ENCODE results near the gene DNPEP. TPM values are rescaled to one million over a fixed set of nuclear protein-coding genes. Genes with fewer than 3 reads are reported as not detected.
A peak's percentile ranks its signal among the peaks of the same experiment; 100 is the strongest.

Gene DNPEP
- total RNA-seq, 6 experiments from 2014 or later = 37.1 to 60.2 (median 47.0) TPM

DNA sequence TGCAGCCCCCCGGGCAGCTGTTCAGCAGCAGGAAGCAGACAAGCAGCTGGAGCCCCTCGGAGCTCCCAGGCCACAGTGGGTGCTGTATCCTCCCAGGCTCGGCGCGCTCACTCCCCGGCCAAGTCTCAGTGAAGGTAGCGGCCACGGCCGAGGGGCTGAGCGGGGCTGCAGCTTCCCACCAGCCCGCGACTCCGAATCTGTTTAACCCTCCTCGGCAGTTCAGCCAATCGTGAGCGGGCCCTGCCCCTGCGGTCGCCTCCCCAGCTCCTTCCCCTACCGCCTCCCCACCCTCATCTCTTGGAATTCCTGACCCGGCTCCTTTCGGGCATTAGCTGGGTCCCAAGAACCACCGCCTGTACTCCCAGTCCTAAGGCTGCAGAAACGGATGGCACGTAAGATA, 55.2 kb downstream of the DNPEP start, which contains the start of gene RESP18:
Gene RESP18, minus strand, starts transcription at position 203 of the 400 bp plus-strand sequence.
- H3K9me3 ChIP-seq = no peaks in the 10 kb centered on the region
- intact Hi-C loops (cut with DNase I) = no loop called here
- TF ChIP-seq, protein P1, sequence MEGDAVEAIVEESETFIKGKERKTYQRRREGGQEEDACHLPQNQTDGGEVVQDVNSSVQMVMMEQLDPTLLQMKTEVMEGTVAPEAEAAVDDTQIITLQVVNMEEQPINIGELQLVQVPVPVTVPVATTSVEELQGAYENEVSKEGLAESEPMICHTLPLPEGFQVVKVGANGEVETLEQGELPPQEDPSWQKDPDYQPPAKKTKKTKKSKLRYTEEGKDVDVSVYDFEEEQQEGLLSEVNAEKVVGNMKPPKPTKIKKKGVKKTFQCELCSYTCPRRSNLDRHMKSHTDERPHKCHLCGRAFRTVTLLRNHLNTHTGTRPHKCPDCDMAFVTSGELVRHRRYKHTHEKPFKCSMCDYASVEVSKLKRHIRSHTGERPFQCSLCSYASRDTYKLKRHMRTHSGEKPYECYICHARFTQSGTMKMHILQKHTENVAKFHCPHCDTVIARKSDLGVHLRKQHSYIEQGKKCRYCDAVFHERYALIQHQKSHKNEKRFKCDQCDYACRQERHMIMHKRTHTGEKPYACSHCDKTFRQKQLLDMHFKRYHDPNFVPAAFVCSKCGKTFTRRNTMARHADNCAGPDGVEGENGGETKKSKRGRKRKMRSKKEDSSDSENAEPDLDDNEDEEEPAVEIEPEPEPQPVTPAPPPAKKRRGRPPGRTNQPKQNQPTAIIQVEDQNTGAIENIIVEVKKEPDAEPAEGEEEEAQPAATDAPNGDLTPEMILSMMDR (IDR thresholded peaks at IDR 0.05) = no peak
- TF ChIP-seq POLR2A (IDR thresholded peaks at IDR 0.05) = no peak
- no peak for DNase-seq
- no peak within 1 kb of the TSS for H3K27ac ChIP-seq
- H3K36me3 ChIP-seq = no peaks in the 10 kb centered on the region
- peaks cover 5 to 9% of the 10 kb centered on the region in 2 donors for H3K27me3 ChIP-seq
- H3K4me1 ChIP-seq = no peaks in the 10 kb centered on the region
- ATAC-seq = no peak
- 10% methylated on average over 13 of the region's 24 CpGs for WGBS (ENCODE audit: insufficient coverage, low coverage, low lambda C conversion rate, missing lambda C conversion rate)
- no peak within 1 kb of the TSS for H3K4me3 ChIP-seq

DNA sequence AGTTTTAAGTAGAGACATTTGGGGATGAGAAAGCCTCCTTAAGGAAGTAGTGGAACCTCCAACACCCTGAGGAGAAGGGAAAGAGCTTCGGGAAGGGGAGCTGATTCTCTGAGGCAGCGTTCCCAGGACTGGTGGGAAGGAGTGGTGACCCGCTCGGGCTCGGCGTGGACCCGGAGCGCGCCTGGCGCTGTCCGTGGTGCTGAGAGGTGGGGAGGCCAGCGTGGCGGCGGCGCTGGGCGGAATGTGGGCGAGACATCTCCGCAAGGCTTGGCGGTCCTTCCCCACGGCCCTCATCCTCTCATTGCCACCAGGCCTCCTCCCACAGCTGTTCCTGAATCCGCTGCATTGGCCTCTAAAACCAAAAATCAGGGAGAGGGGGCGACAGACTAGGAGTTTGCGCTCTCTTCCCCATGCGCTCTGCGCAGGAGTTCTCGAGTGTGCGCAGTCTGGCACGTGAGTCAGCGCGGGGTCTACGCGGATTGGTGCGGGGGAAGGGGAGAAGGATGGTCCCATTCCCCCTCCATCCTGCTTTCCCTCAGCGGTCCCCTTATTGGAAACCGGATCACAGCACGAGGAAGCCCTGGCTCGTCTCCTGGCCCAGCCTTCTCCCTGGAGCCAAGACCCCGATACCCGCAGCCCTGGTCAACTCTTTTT, 56.0 kb downstream of the DNPEP start:
- H3K27ac ChIP-seq = no peak overlapping the region
- H3K4me3 ChIP-seq = no peak overlapping the region
- 7% methylated on average over 16 of the region's 39 CpGs for WGBS (ENCODE audit: insufficient coverage, low coverage, low lambda C conversion rate, missing lambda C conversion rate)
- no peaks in the 10 kb centered on the region for H3K4me1 ChIP-seq
- no peaks in the 10 kb centered on the region for H3K9me3 ChIP-seq
- ATAC-seq = peak; percentile 53 to 67 (median 61)
- intact Hi-C loops (cut with DNase I) = no loop called here
- TF ChIP-seq, protein P1 (IDR thresholded peaks at IDR 0.05) = no peak
- no peak for TF ChIP-seq POLR2A (IDR thresholded peaks at IDR 0.05)
- peaks cover 5 to 9% of the 10 kb centered on the region in 2 donors for H3K27me3 ChIP-seq
- peak in 1 of 3 donors; percentile 35 for DNase-seq
- H3K36me3 ChIP-seq = no peaks in the 10 kb centered on the region

DNA sequence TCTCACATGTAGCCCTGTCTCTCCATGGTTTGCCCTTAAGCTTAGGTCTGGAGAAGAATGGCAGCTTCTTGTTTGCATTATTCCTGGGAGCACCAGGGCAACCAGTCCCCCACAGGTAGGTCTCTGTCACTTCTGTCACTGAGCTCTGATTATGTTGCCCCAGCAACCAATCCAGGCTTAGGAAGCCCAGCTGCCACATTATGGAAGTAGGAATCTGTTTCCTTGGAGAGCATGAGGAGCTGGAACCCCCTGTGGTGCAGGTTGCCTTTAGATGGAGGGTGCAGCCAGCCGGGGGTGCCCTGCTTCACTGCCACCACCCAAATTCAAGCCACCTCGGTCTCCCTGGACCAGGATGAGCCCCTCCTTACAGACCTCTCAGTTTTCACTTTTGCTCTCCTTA, 60.0 kb downstream of the DNPEP start:
- intact Hi-C loops (cut with DNase I) = no loop called here
- no peaks in the 10 kb centered on the region for H3K9me3 ChIP-seq
- no peak overlapping the region for H3K27ac ChIP-seq
- H3K4me3 ChIP-seq = no peak overlapping the region
- TF ChIP-seq, protein P1 (IDR thresholded peaks at IDR 0.05) = no peak
- TF ChIP-seq POLR2A (IDR thresholded peaks at IDR 0.05) = no peak
- DNase-seq = no peak
- peaks cover 5 to 9% of the 10 kb centered on the region in 2 donors for H3K27me3 ChIP-seq
- no peak for ATAC-seq
- WGBS (ENCODE audit: insufficient coverage, low coverage, low lambda C conversion rate, missing lambda C conversion rate) = 0% methylated on average over 1 of the region's 2 CpGs
- H3K36me3 ChIP-seq = no peaks in the 10 kb centered on the region
- no peaks in the 10 kb centered on the region for H3K4me1 ChIP-seq

DNA sequence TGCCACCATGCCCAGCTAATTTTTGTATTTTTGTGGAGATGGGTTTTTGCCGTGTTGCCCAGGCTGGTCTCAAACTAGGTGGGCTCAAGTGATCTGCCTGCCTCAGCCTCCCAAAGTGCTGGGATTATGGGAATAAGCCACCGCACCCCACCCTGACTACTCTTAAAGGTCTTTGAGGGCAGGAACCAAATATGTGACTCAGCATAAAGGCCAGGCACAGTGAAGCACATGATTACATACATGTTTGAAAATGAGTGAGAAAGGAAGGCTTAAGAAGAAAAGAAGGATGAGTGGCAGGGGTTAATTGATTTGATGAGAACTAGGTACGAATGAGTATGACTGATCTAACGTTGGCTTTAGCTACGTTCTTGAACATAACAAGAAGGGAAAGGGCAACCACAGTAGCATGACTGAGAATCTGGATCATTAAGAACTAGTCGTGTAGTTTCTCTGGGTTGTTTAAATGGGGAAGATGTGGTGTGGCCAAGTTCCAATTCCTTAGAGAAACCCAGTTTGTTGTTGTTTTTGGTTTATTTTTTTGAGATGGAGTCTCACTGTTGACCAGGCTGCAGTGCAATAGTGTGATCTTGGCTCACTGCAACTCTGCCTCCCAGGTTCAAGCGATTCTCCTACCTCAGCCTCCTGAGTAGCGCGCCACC, 61.9 kb downstream of the DNPEP start:
- Histone ChIP-seq H3K36me3 (no peaks in the 10 kb centered on the region), H3K9me3 (no peaks in the 10 kb centered on the region), H3K4me1 (no peaks in the 10 kb centered on the region), H3K27ac (no peak overlapping the region), H3K4me3 (no peak overlapping the region), H3K27me3 (no peaks in the 10 kb centered on the region)
- DNase-seq (no peak), ATAC-seq (peak in 1 of 4 donors; percentile 19)
- WGBS (ENCODE audit: insufficient coverage, low coverage, low lambda C conversion rate, missing lambda C conversion rate) = 43% methylated on average over 8 of the region's 9 CpGs
- TF ChIP-seq, protein P1 (IDR thresholded peaks at IDR 0.05) = no peak
- no peak for TF ChIP-seq POLR2A (IDR thresholded peaks at IDR 0.05)
- intact Hi-C loops (cut with DNase I) = no loop called here

All from right lobe of liver (tissue), 6 donors.